Small intestine (tissue), 7 donors: ENCODE data around the gene CFAP97D2. TPM values are rescaled to one million over a fixed set of nuclear protein-coding genes. Genes with fewer than 3 reads are reported as not detected.

ENCODE experiments used
- DNase-seq, 2 donors: peaks; one replicate each; pipeline versions ENCODE4 v3.0.0 to v3.0.0-alpha.2; 2013
- FAIRE-seq: peaks from 2 replicates; lab custom pipeline; 2012; peaks lifted over from hg19 to GRCh38; lab: Jason Lieb, UNC
- H3K27ac ChIP-seq, 3 donors: one replicate each; pipeline ENCODE4 v1.5.1; 2013; ENCODE audit warnings: low read length in 2 of 3, mild to moderate bottlenecking in 2 of 3, control low read depth in 1 of 3, inconsistent platforms in 1 of 3, low read depth in 1 of 3, moderate library complexity in 1 of 3
- H3K27me3 ChIP-seq, 3 donors: one replicate each; pipeline ENCODE4 v1.6.1; 2013; ENCODE audit warnings: low read length in 3 of 3, inconsistent platforms in 1 of 3; ENCODE audit not compliant: control insufficient read depth in 3 of 3, insufficient read depth in 3 of 3
- H3K36me3 ChIP-seq, 3 donors: one replicate each; pipeline ENCODE4 v1.6.1; 2013; ENCODE audit warnings: low read length in 3 of 3, inconsistent platforms in 1 of 3, low read depth in 1 of 3, mild to moderate bottlenecking in 1 of 3, moderate library complexity in 1 of 3; ENCODE audit not compliant: control insufficient read depth in 3 of 3, insufficient read depth in 2 of 3
- H3K4me1 ChIP-seq, 3 donors: one replicate each; pipeline ENCODE4 v1.6.1; 2013; ENCODE audit warnings: low read length in 2 of 3, inconsistent platforms in 1 of 3, low read depth in 1 of 3, mild to moderate bottlenecking in 1 of 3, moderate library complexity in 1 of 3; ENCODE audit not compliant: control insufficient read depth in 3 of 3, insufficient read depth in 2 of 3
- H3K4me3 ChIP-seq, 3 donors: one replicate each; pipeline ENCODE4 v1.5.1; 2013; ENCODE audit warnings: low read length in 3 of 3, control low read depth in 1 of 3, inconsistent platforms in 1 of 3, low read depth in 1 of 3, mild to moderate bottlenecking in 1 of 3, moderate library complexity in 1 of 3
- H3K9me3 ChIP-seq, 2 donors: one replicate each; pipeline ENCODE4 v1.6.1; 2013; ENCODE audit warnings: low read depth in 1 of 2, low read length in 1 of 2; ENCODE audit not compliant: control insufficient read depth in 2 of 2, insufficient read depth in 1 of 2
- WGBS, 3 donors: extraction: QIAGEN DNeasy Blood & Tissue Kit; methylation state at CpG; one replicate each; pipeline ENCODE4 v1.1.7; 2013; 5-methylcytosine and 5-hydroxymethylcytosine counted together
- polyA plus RNA-seq, 4 donors: library from polyadenylated mRNA; stranded (reverse) in 3 of 4; unstranded in 1 of 4; fragments of 200-250 nt in 3 of 4; fragments of 120-200 nt in 1 of 4; gene quantifications; one replicate each; pipeline versions ENCODE4 v1.2.1 to v1.2.3, GENCODE V29; 2013
- donor health status: healthy with polysubstance abuse.
- donor health status: control.
- donor health status: control.
- donor health status: Bipolar disorder and iron deficiency.
- donor health status: healthy.

CFAP97D2 gene
- polyA plus RNA-seq, 4 donors, result not detected

DNA sequence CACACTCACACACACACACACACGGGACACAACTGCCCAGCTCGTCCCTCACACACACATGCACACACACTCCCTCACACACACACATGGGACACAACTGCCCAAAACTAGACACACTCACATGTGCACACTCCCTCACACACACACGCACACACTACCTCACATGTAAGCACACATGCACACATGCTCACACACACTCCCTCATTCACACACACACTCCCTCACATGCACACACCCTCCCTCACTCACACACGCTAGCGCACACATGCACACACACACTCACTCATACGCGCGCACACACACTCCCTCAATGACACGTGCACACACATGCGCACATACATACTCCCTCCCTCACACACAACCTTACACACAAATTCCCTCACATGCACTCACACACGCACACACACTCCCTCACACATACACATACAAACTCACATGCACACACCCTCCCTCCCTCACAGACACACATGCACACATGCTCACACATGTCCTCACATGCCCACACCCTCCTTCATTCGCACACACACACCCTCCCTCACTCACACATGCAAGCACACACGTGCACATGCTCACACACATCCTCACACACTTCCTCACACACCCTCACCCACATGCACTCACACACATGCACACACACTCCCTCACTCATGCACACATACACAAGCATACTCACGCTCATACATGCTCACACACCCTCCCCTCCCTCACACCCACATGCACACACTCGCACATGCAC is 37.6 kb upstream of the CFAP97D2 start:
- Histone ChIP-seq H3K36me3 (no peaks in the 10 kb centered on the region), H3K9me3 (no peaks in the 10 kb centered on the region), H3K4me1 (peaks cover 0 to 5% (median 4%) of the 10 kb centered on the region in 3 donors), H3K4me3 (no peak overlapping the region), H3K27me3 (no peaks in the 10 kb centered on the region), H3K27ac (no peak overlapping the region)
- 76 to 81% (median 79%) methylated on average over 15 of the region's 15 CpGs for WGBS, 3 donors
- DNase-seq (no peak), FAIRE-seq (no peak)

DNA sequence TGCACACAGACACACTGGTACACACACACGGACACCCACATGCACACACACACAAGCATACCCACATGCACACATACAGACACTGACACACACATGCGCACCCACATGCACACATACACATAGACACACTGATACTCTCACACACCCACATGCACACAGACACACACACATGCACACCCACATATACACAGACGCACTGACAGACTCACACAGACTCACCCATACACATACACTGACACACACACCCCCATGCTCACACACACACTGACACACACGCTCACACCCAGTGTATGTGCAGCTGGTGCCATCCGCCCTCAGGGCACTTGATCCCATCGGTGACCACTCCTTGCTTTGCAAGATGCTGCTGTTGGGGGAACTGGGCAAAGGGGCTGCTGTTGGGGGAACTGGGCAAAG is 36.9 kb upstream of the CFAP97D2 start:
- Histone ChIP-seq H3K27me3 (no peaks in the 10 kb centered on the region), H3K9me3 (no peaks in the 10 kb centered on the region), H3K4me3 (no peak overlapping the region), H3K27ac (no peak overlapping the region), H3K36me3 (no peaks in the 10 kb centered on the region), H3K4me1 (peaks cover 0 to 5% (median 4%) of the 10 kb centered on the region in 3 donors)
- DNase-seq, result no peak
- WGBS, 3 donors, result 85 to 89% (median 85%) methylated on average over 6 of the region's 6 CpGs
- FAIRE-seq, result no peak

DNA sequence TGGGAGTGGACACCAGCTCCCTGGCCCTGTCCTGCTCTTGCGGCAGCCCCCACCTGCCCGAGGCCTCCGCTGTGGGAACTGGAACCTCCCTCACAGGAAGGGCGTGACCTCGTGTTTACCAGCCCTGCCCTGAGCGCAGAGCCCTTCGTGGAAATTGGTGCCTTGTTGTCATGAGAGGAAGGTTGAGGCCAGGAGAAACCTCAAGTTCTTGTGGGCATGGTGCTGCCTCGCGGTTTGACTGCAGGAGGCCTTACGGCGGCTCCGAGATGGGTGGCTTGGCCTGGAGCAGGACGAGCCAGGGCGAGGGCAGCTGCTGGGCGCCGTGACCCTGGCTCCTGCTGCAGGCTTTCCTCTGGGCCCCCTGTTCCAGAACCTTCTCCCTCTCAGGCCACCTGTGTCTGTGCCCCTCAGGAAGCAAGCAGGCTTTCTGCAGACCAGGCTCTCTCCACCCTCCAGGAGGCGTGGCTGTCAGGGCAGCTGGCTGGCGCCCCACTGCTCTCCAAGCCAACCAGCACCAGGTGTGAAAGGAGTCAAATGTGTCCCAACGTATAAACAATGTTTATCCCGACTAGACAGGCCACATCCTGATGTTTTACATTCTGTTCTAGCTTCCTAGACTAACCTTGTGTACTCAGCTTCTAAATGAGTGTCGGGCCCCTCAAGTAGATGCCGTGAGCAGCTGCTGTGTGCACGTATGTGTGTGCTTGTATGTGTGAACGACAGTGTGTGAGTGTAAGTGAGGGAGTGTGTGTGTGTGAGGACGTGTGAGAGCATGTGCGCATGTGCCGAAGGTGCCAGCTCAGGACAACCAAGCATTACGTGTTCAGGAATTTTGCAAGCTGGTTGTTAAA is 36.2 kb upstream of the CFAP97D2 start:
- Histone ChIP-seq H3K27ac (peak overlapping the region in 1 of 3 donors; percentile 74), H3K4me3 (no peak overlapping the region), H3K9me3 (no peaks in the 10 kb centered on the region), H3K4me1 (peaks cover 0 to 5% (median 4%) of the 10 kb centered on the region in 3 donors), H3K36me3 (no peaks in the 10 kb centered on the region), H3K27me3 (no peaks in the 10 kb centered on the region)
- DNase-seq (peak in 1 of 2 donors; percentile 42), FAIRE-seq (no peak)
- WGBS, 3 donors, result 34 to 50% (median 36%) methylated on average over 28 of the region's 28 CpGs

DNA sequence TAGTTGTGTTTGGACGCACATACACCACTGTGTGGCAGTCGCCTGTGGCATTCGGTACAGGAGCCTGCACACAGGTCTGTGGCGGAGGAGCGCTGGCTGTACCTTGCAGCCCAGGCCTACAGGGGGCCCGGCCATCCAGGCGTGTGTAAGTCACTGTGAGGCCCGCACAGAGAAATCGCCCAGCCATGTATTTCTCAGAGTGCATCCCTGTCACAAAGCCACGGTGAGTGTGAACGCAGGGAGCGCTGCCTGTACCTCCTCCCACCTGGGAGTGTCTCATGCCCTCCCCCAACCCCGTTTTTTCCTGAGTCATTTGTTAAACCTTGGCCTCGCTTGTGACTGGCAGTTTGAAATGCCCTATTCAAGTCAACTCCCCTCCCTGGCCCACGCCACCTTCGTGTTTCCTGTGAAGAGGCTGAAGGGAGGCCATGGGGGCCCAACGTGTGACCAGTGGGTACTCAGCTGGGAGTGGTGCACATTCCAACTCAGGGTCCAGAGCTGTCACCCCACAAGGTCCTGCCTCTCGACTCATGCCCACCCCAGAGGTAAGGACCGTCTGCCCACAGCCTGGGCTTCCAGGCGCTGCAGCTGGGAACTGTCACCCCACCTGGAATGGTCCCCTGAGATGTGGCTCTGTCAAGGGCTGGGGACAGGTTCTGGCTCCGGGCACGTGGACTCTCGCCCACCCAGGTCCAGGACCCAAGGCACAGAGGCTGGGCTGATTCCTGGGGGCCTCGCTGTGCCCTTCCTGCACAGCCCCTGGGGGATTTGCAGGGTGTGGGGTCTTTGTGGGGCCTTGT is 35.1 kb upstream of the CFAP97D2 start:
- no peak overlapping the region for H3K27ac ChIP-seq
- WGBS, 3 donors, result 56 to 66% (median 56%) methylated on average over 23 to 24 of the region's 24 CpGs
- H3K36me3 ChIP-seq, result no peaks in the 10 kb centered on the region
- no peaks in the 10 kb centered on the region for H3K9me3 ChIP-seq
- peaks cover 0 to 5% (median 4%) of the 10 kb centered on the region in 3 donors for H3K4me1 ChIP-seq
- no peak overlapping the region for H3K4me3 ChIP-seq
- DNase-seq (no peak), FAIRE-seq (no peak)
- H3K27me3 ChIP-seq, result no peaks in the 10 kb centered on the region

DNA sequence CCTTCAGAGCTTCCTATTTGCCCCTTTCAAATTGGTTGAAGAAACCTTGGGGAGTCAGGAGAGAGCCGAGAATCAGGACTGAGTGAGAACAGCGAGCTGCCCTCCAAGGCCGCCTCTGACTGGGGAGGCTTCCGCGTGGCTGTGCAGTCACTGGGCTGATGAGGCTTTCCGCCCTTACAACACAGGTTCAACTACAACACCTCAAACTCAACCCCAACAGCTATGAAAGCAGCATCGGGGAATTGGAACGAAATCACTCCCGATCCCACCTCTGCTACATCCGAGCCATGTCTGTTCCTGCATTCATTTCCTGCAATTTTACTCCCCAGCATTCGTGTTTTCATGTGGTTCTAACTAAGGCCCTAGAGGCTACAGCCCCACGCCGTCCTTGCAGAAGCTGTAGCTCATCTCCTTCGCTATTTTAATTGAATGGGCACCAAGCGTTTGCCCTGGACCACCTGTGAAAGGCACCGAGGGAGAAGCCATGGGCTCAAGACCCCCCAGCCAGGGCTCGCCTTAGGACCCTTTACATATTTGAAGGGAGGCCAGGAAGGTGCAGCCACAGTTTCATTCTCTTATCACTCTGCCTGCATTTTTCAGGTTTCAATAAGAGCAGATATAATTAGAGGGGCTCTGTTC is 34.3 kb upstream of the CFAP97D2 start:
- Histone ChIP-seq H3K4me3 (no peak overlapping the region), H3K36me3 (no peaks in the 10 kb centered on the region), H3K9me3 (no peaks in the 10 kb centered on the region), H3K27ac (no peak overlapping the region), H3K4me1 (peaks cover 0 to 5% (median 4%) of the 10 kb centered on the region in 3 donors), H3K27me3 (no peaks in the 10 kb centered on the region)
- FAIRE-seq (no peak), DNase-seq (no peak)
- 92 to 94% (median 93%) methylated on average over 17 of the region's 17 CpGs for WGBS, 3 donors

DNA sequence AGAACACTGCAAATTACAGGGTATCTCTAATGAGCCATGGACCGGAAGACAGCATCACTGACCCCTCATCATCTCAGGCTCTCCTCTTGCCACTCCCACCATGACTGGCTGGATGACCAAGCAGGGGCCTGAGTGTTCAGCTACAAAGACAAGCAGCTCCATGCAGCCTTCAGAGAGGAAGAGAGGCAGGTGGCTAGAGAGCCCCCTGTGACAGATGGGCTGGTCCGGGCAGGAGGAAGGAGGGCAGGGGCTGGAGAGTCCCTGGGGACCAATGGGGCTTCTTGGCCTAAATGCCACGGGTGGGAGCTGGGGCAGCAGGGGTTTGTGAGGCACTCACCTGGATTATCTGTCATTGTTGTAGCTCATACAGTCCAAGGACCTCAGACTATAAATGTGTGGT is 33.8 kb upstream of the CFAP97D2 start:
- H3K36me3 ChIP-seq, result no peaks in the 10 kb centered on the region
- no peak for DNase-seq
- no peak for FAIRE-seq
- no peak overlapping the region for H3K27ac ChIP-seq
- 75 to 80% (median 78%) methylated on average over 3 of the region's 3 CpGs for WGBS, 3 donors
- H3K9me3 ChIP-seq, result no peaks in the 10 kb centered on the region
- no peak overlapping the region for H3K4me3 ChIP-seq
- peaks cover 0 to 5% (median 4%) of the 10 kb centered on the region in 3 donors for H3K4me1 ChIP-seq
- peaks cover 0 to 2% (median 0%) of the 10 kb centered on the region in 3 donors for H3K27me3 ChIP-seq

DNA sequence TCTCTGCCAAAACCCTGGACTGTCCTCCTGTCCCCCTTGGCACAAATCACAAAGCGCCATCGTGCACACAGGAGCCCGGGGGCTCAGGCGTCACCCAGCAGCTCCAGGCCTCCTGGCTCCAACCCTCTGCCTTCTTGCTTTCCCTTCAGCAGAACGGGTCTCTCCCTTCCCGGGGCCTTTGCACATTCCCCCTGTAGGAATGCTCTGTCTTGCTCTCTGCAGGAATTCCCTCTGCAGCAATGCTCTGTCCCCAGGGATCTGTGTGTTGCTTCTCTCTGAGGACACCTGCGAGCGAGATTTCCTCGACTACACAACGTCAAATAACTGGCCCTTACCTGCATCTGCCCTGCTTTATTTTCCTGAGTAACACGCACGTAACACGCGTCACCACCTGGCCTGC is 33.3 kb upstream of the CFAP97D2 start:
- no peak overlapping the region for H3K27ac ChIP-seq
- WGBS, 3 donors, result 95 to 99% (median 97%) methylated on average over 13 to 14 of the region's 14 CpGs
- peaks cover 0 to 3% (median 0%) of the 10 kb centered on the region in 3 donors for H3K27me3 ChIP-seq
- no peaks in the 10 kb centered on the region for H3K36me3 ChIP-seq
- FAIRE-seq (no peak), DNase-seq (no peak)
- H3K9me3 ChIP-seq, result no peaks in the 10 kb centered on the region
- no peak overlapping the region for H3K4me3 ChIP-seq
- peaks cover 0 to 5% (median 4%) of the 10 kb centered on the region in 3 donors for H3K4me1 ChIP-seq
